GM12878 (cell line): ENCODE measurements around the gene SVIL. TPM values are rescaled to one million over a fixed set of nuclear protein-coding genes. Genes with fewer than 3 reads are reported as not detected.

Source experiments
- ATAC-seq: fragments of 200-7000 bp; cut with Tn5 transposase; 3 replicates; pipeline ENCODE4 v1.9.1; 2020; ENCODE audit warnings: mild to moderate bottlenecking, moderate library complexity
- BruUV-seq: library from RNA; stranded (reverse); fragments of 400-500 nt; replicated peaks from 2 replicates; lab custom pipeline; 2021; lab: Mats Ljungman, UMichigan
- CTCF ChIA-PET: fragments of 300-600 bp; sonication (Branson Sonifier 250); formaldehyde crosslinking; extraction: SDS; loops from one replicate; lab custom pipeline; 2021; ENCODE audit warnings: inconsistent platforms; lab: Yijun Ruan, JAX
- POLR2A ChIA-PET: fragments of 350-600 bp; formaldehyde crosslinking; extraction: SDS; loops from one replicate; lab custom pipeline; 2021; ENCODE audit warnings: inconsistent platforms; lab: Charles Lee
- RAD21 ChIA-PET: fragments of 300-600 bp; sonication (Branson Sonifier 250); formaldehyde crosslinking; loops from one replicate; lab custom pipeline; 2023; ENCODE audit warnings: antibody characterized with exemption; ENCODE audit not compliant: unreplicated experiment; lab: Charles Lee
- SMC1A ChIA-PET: fragments of 300-600 bp; sonication (Branson Sonifier 250); formaldehyde crosslinking; loops from one replicate; lab custom pipeline; 2023; ENCODE audit not compliant: unreplicated experiment, uncharacterized antibody; lab: Charles Lee
- DNase-seq: peaks from one replicate; pipeline ENCODE4 v3.0.0-alpha.2; 2011; ENCODE audit warnings: low read depth, low spot score
- FAIRE-seq: peaks from 3 replicates; lab custom pipeline; 2011; peaks lifted over from hg19 to GRCh38; lab: Jason Lieb, UNC
- H2AFZ ChIP-seq: 2 replicates; pipeline ENCODE4 v1.6.0; 2011; ENCODE audit warnings: low read depth, low read length, control low read depth; ENCODE audit not compliant: control insufficient read depth
- H3K27ac ChIP-seq: 2 replicates; pipeline ENCODE4 v1.5.1; 2011; ENCODE audit warnings: control low read depth; ENCODE audit not compliant: control insufficient read depth, insufficient read depth
- H3K27me3 ChIP-seq, 2 experiments: replicated peaks in 1 of 2; 2 replicates each; pipeline versions ENCODE4 v1.6.0 to v1.6.1; 2011; ENCODE audit warnings: low read length in 1 of 2; ENCODE audit not compliant: control insufficient read depth in 2 of 2, insufficient read depth in 2 of 2
- H3K36me3 ChIP-seq, 2 experiments: 2 replicates each; pipeline ENCODE4 v1.5.1; 2011; ENCODE audit warnings: low read length in 1 of 2; ENCODE audit not compliant: control insufficient read depth in 2 of 2, insufficient read depth in 2 of 2
- H3K4me1 ChIP-seq: 2 replicates; pipeline ENCODE4 v1.6.1; 2011; ENCODE audit warnings: mild to moderate bottlenecking, low read length, moderate library complexity, mixed read lengths; ENCODE audit not compliant: control insufficient read depth, insufficient read depth
- H3K4me2 ChIP-seq: 2 replicates; pipeline ENCODE4 v1.6.0; 2011; ENCODE audit warnings: control low read depth; ENCODE audit not compliant: control insufficient read depth, insufficient read depth
- H3K4me3 ChIP-seq: fragments of 200-600 bp; sonication (generic); 2 replicates; pipeline ENCODE4 v1.5.1; 2016
- H3K79me2 ChIP-seq: 2 replicates; pipeline ENCODE4 v1.6.0; 2011; ENCODE audit warnings: low read length; ENCODE audit not compliant: control insufficient read depth, insufficient read depth
- H3K9ac ChIP-seq: 2 replicates; pipeline ENCODE4 v1.8.0; 2011; ENCODE audit warnings: low read length, control low read depth, mixed read lengths; ENCODE audit not compliant: control insufficient read depth, insufficient read depth
- H3K9me3 ChIP-seq: replicated peaks from 3 replicates; pipeline ENCODE4 v1.5.1; 2011; ENCODE audit warnings: mild to moderate bottlenecking, low read length; ENCODE audit not compliant: control insufficient read depth, insufficient read depth
- H4K20me1 ChIP-seq: 2 replicates; pipeline ENCODE4 v1.6.0; 2011; ENCODE audit not compliant: control insufficient read depth, insufficient read depth
- CHD1 ChIP-seq: IDR thresholded peaks from 2 replicates; pipeline ENCODE4 v1.6.1; 2012; ENCODE audit warnings: low read depth, low read length, improper control_type of control experiment
- CHD2 ChIP-seq: IDR thresholded peaks from 2 replicates; pipeline ENCODE4 v1.6.1; 2011; ENCODE audit warnings: low read depth, low read length, improper control_type of control experiment, borderline replicate concordance
- HDAC6 ChIP-seq: fragments of 200-600 bp; sonication (generic); IDR thresholded peaks from one replicate; pipeline ENCODE4 v1.8.0; 2017; ENCODE audit warnings: antibody characterized with exemption; ENCODE audit not compliant: unreplicated experiment
- MYB ChIP-seq: fragments of 150-350 bp; IDR thresholded peaks from 2 replicates; pipeline ENCODE4 v1.6.1; 2014; ENCODE audit warnings: mild to moderate bottlenecking, low read depth, low read length, borderline replicate concordance
- NFXL1 ChIP-seq: fragments of 450-650 bp; IDR thresholded peaks from 2 replicates; pipeline ENCODE4 v1.6.1; 2017; ENCODE audit warnings: antibody characterized with exemption, mild to moderate bottlenecking, borderline replicate concordance
- POLR2A ChIP-seq: IDR thresholded peaks from 2 replicates; pipeline ENCODE4 v1.6.1; 2011; ENCODE audit warnings: low read depth, mild to moderate bottlenecking, low read length
- POU2F2 ChIP-seq: IDR thresholded peaks from 3 replicates; pipeline ENCODE4 v1.6.1; 2011; ENCODE audit warnings: low read depth, mild to moderate bottlenecking, low read length, borderline replicate concordance
- RAD51 ChIP-seq: fragments of 450-650 bp; IDR thresholded peaks from 2 replicates; pipeline ENCODE4 v1.6.1; 2016; ENCODE audit warnings: moderate library complexity, mild to moderate bottlenecking, inconsistent platforms
- SPI1 ChIP-seq: IDR thresholded peaks from 2 replicates; pipeline ENCODE4 v1.6.1; 2011; ENCODE audit warnings: low read depth, mild to moderate bottlenecking, low read length, moderate library complexity, borderline replicate concordance; ENCODE audit not compliant: insufficient read depth
- SREBF2 ChIP-seq: IDR thresholded peaks from 2 replicates; pipeline ENCODE4 v1.6.1; 2012; ENCODE audit warnings: mild to moderate bottlenecking, low read length
- TAF1 ChIP-seq: IDR thresholded peaks from 2 replicates; pipeline ENCODE4 v1.6.1; 2011; ENCODE audit warnings: mild to moderate bottlenecking, low read depth, low read length, borderline replicate concordance
- YBX1 ChIP-seq: fragments of 450-650 bp; IDR thresholded peaks from 2 replicates; pipeline ENCODE4 v1.6.1; 2016; ENCODE audit warnings: antibody characterized with exemption
- ZBED1 ChIP-seq: IDR thresholded peaks from 2 replicates; pipeline ENCODE4 v1.6.1; 2016; ENCODE audit warnings: borderline replicate concordance
- WGBS: methylation state at CpG from one replicate; pipeline ENCODE4 v1.1.6; 2016; ENCODE audit warnings: low lambda C conversion rate; ENCODE audit not compliant: insufficient replicate concordance, insufficient coverage; ENCODE audit errors: missing lambda C conversion rate; 5-methylcytosine and 5-hydroxymethylcytosine counted together
- in situ Hi-C: fragments of 300-500 bp; cut with MboI; formaldehyde crosslinking; loops from 9 replicates; pipeline ENCODE4 v1.14.3; 2018; ENCODE audit warnings: mixed read lengths
- intact Hi-C: fragments of 100-400 bp; cut with micrococcal nuclease; formaldehyde crosslinking; loops from one replicate; pipeline ENCODE4 v1.14.2; 2022; ENCODE audit not compliant: unreplicated experiment
- polyA plus RNA-seq, 11 experiments: library from polyadenylated mRNA; depleted of rRNA in 4 of 11; unstranded in 6 of 11; stranded (reverse) in 5 of 11; fragments of >200 nt; fragmentation: Nextera tagmentation in 4 of 11; fragmentation: Illumina TruSeq in 1 of 11; extraction: Ambion mirVana in 4 of 11; extraction: Trizol in 1 of 11; gene quantifications; 1 replicate in 1 of 11; 2 replicates in 10 of 11; pipeline versions ENCODE4 v1.2.1 to v1.2.3, GENCODE V29; 2011 to 2016; ENCODE audit warnings: inconsistent platforms in 2 of 11, missing spikeins in 2 of 11, low read depth in 1 of 11
- total RNA-seq, 4 experiments: library from RNA; depleted of rRNA in 3 of 4; stranded (reverse); fragments of >200 nt in 3 of 4; fragmentation: Illumina TruSeq in 1 of 4; extraction: Trizol in 1 of 4; gene quantifications; 2 replicates each; pipeline versions ENCODE4 v1.2.1 to v1.2.3, GENCODE V29; 2013 to 2021
- TF ChIP-seq, protein P1 (sequence below): IDR thresholded peaks from 2 replicates; pipeline ENCODE4 v1.6.1; 2011; ENCODE audit warnings: low read depth, mild to moderate bottlenecking, low read length, moderate library complexity, borderline replicate concordance; ENCODE audit errors: extremely low read depth

SVIL gene
- total and polyA plus RNA-seq, 10 of the 15 experiments (the other 5 are each of a cell fraction or from before 2014, with no cell fraction given): 0.22 to 1.9 (median 0.87) TPM

- Histone ChIP-seq H2AFZ (no peak overlapping the region), H3K27me3 (no peaks in the 10 kb centered on the region), H3K27ac (no peak overlapping the region), H3K4me2 (no peak overlapping the region), H3K4me1 (no peaks in the 10 kb centered on the region), H4K20me1 (no peaks in the 10 kb centered on the region), H3K36me3 (no peaks in the 10 kb centered on the region), H3K79me2 (no peaks in the 10 kb centered on the region), H3K4me3 (no peak overlapping the region), H3K9ac (no peak overlapping the region), H3K9me3 (no peaks in the 10 kb centered on the region)
- intact Hi-C loops: no loop called here
- WGBS: 50% methylated on average over 5 of the region's 5 CpGs
- ATAC-seq: no peak
- ChIA-PET SMC1A (interaction anchor here (1.3 to 4.1 kb wide), 3 partner anchors 8 to 29 kb away, joined by 8 to 31 read pairs (median 11); partner anchors contain the start of gene SVIL), CTCF (interaction anchor here (1.1 to 1.4 kb wide), 2 partner anchors 29 to 115 kb away, joined by 3 read pairs; no protein-coding TSS in a partner anchor), POLR2A (interaction anchor here (0.9 kb wide), 1 partner anchor 8 kb away, joined by 3 read pairs; no protein-coding TSS in a partner anchor), RAD21 (interaction anchor here (0.9 to 1.1 kb wide), 4 partner anchors 12 to 40 kb away, joined by 3 to 4 read pairs (median 3); partner anchors contain the start of gene SVIL)
- DNase-seq: no peak
- in situ Hi-C loops: no loop called here
- no peak for FAIRE-seq
- no TSS peak for BruUV-seq
- TF ChIP-seq MYB: no peak
- no peak for TF ChIP-seq TAF1
- no peak for TF ChIP-seq YBX1
- no peak for TF ChIP-seq SPI1
- no peak for TF ChIP-seq HDAC6
- TF ChIP-seq RAD51: no peak
- no peak for TF ChIP-seq POLR2A
- no peak for TF ChIP-seq CHD1
- TF ChIP-seq POU2F2: no peak
- TF ChIP-seq CHD2: no peak
- TF ChIP-seq, protein P1, sequence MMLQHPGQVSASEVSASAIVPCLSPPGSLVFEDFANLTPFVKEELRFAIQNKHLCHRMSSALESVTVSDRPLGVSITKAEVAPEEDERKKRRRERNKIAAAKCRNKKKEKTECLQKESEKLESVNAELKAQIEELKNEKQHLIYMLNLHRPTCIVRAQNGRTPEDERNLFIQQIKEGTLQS: no peak
- TF ChIP-seq SREBF2: no peak
- no peak for TF ChIP-seq ZBED1
- no peak for TF ChIP-seq NFXL1
Measured at GRCh38 chr10:29620112-29620690, 14.6 kb downstream of the SVIL start.
